ELF-1 (cell line): ENCODE data around the gene TMC4.
"Not testable (repeated sequence)": the region's sequence is repeated elsewhere in the genome, so short reads cannot be mapped to it uniquely, and the experiment has no call there.

Experiments used
- DNase-seq: peaks from one replicate; pipeline ENCODE4 v3.0.0-alpha.2; 2016; ENCODE audit warnings: low read depth, low spot score

The TMC4 gene

DNA sequence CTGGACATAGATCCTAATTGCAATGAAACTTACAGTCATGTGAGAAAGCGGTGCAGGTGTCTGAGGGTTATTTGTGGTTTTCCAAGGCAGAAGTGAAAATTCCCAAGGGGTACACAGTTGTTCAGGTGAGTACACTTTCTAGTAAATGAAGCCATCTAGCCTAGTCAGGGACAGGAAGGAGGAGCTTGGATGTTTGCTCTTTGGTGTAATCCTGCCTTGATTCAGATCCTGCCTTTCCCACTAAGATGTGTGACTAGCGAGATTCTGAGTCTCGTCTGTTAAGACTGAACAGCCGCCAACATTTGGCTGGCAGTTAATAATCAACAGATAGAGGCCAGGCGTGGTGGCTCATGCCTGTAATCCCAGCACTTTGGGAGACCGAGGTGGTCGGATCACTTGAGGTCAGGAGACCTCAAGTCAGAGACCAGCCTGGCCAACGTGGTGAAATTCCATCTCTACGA is 30.2 kb upstream of the TMC4 start:
- no peak for DNase-seq

DNA sequence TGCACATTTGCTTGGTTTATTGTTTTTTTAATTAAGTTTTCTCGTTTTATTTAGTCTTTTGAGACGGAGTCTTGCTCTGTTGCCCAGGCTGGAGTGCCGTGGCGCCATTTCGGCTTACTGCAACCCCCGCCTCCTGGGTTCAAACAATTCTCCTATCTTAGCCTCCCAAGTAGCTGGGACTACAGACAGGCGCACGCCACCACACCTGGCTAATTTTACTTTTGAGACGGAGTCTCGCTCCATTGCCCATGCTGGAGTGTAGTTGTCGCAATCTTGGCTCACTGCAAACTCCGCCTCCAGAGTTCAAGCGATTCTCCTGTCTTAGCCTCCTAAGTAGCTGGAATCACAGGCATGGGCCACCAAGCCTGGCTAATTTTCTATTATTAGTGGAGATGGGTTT is 29.0 kb upstream of the TMC4 start:
- no peak for DNase-seq

DNA sequence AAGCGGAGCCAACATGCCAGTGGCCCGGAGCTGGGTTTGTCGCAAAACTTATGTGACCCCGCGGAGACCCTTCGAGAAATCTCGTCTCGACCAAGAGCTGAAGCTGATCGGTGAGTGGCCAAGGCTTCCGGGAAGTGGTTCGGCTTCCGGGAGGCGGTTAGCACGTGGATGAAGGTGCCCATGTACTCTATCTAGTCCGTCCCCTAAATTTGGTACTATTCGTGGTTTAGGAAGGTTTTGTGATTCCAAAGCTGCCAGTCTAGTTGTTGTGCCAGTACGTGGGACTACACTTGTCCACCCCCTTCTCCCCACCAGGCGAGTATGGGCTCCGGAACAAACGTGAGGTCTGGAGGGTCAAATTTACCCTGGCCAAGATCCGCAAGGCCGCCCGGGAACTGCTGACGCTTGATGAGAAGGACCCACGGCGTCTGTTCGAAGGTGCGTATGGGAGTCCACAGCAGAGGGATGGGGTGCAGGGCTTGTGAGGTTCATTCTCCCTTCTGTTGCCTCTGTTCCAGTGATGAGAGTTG is 28.3 kb upstream of the TMC4 start:
- no peak for DNase-seq

DNA sequence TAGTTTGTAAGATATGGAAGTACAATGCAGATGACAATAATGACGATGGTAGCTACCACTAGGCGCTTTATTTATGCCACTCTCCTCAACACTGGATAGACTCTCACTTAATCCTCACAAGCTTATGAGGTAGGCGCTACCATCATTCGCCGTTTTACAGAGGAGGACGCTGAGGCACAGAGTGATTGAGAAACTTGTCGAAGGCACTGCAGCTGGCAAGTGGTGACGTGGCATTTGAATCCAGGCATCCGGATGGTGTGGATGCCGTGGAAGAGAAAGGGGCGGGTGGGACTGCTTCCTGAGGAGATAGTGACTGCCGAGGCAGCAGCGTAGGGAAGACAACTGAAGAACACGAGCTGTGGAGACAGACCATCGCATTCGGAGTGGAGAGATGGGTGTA is 26.4 kb upstream of the TMC4 start:
- no peak for DNase-seq

DNA sequence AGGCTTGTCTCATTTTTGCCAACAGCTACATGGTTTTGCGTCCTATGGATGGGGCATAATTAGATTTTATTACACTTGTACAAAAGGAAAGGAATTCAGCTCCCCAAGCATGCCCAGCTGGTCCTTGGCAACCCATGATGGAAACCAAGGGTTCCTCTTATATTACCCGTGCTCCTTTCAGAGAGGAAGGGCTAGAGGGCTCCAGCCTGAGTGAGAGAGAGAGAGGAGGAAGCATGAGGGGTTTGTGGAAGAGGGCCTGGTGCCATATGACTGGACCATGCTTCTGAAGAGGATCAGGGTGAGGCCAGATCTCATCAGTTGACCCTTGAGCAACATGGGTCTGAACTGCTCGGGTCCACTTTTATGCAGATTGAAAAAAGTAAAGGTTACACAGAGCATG is 24.2 kb upstream of the TMC4 start:
- DNase-seq, result no peak

DNA sequence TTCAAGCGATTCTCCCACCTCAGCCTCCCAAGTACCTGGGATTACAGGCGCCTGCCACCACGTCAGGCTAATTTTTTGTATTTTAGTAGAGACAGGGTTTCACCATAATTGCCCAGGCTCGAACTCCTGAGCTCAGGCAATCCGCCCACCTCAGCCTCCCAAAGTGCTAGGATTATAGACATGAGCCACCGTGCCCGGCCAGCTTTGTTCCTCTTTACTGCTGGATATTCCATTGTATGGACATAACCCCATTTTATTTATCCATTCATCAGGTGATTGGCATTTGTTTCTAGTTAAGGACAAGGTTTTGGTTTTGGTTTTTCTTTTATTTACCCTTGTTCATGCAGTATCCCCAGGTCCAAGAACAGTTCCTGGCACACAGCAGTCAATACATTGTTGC is 23.6 kb upstream of the TMC4 start:
- no peak for DNase-seq

DNA sequence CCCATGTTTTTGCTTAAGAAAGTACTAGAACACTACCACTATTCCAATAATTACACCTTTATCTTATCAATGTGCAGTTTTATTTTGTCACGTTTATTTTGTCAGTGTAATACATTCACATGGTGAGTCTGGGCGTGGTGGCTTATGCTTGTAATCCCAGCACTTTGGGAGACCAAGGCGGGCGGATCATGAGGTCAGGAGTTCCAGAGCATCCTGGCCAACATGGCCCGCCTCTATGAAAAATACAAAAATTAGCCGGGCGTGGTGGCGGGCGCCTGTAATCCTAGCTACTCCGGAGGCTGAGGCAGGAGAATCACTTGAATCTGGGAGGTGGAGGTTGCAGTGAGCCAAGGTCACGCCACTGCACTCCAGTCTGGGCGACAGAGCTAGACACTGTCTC is 21.5 kb upstream of the TMC4 start:
- not testable (repeated sequence) for DNase-seq

DNA sequence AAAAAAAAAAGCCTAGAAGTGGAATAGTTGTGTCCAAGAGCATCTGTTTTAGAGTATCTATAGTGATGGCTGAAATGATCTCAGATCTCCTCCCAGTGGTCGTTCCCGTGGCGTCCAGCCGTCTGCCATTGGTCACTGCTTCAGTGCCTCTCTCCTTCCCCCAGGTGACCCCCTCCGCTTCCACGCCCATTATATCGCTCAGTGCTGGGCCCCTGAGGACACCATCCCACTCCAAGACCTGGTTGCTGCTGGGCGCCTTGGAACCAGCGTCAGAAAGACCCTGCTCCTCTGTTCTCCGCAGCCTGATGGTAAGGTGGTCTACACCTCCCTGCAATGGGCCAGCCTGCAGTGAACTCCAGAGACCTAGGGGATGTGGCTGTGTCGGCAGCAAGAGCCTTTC is 20.1 kb upstream of the TMC4 start:
- no peak for DNase-seq

DNA sequence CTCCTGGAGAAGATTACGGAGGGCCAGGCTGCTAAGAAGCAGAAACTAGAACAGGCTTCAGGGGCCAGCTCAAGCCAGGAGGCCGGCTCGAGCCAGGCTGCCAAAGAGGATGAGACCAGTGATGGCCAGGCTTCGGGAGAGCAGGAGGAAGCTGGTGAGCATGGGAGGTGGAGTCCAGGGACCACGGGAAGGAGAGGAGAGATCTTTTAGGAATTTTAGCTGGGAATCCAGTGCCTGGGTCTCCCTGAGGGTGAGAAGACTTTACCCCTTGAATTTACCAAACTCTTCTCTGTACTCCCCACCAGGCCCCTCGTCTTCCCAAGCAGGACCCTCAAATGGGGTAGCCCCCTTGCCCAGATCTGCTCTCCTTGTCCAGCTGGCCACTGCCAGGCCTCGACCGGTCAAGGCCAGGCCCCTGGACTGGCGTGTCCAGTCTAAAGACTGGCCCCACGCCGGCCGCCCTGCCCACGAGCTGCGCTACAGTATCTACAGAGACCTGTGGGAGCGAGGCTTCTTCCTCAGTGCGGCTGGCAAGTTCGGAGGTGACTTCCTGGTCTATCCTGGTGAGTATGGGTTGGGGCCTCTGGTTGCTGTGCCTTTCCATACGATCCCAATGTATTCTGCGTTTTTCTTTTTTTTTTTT is 19.0 kb upstream of the TMC4 start:
- DNase-seq, result no peak

DNA sequence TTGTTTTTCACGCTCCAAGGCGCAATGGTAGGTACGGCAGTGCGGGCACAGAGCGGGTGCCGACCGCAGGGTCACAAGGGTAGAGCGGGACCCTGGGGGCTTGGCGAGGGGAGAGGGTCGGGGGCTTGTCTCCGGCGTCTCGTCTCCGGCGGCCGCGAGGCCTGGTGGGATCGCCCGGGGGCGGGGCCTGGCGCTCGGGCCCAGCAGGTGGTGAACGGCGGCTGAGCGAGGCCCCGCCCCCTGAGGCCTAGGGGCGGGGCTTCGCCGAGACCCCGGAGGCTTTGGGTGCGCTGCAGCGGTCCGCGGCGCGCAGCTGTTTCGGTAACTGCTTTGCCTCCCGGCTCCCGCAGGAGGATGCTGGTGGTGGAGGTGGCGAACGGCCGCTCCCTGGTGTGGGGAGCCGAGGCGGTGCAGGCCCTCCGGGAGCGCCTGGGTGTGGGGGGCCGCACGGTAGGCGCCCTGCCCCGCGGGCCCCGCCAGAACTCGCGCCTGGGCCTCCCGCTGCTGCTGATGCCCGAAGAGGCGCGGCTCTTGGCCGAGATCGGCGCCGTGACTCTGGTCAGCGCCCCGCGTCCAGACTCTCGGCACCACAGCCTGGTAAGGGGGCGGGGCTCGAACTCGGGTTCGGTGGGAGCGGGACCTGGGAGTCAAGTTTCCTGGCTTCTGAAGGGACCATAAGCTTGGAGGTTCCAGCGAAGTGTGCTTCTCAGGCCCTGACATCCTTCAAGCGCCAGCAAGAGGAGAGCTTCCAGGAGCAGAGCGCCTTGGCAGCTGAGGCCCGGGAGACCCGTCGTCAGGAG is 18.3 kb upstream of the TMC4 start, which contains the start of gene TSEN34:
Gene TSEN34, plus strand, starts transcription at position 298 of the 800 bp plus-strand sequence. Its CDS starts 57 bp downstream, at position 355.
- peak; percentile 95 for DNase-seq

DNA sequence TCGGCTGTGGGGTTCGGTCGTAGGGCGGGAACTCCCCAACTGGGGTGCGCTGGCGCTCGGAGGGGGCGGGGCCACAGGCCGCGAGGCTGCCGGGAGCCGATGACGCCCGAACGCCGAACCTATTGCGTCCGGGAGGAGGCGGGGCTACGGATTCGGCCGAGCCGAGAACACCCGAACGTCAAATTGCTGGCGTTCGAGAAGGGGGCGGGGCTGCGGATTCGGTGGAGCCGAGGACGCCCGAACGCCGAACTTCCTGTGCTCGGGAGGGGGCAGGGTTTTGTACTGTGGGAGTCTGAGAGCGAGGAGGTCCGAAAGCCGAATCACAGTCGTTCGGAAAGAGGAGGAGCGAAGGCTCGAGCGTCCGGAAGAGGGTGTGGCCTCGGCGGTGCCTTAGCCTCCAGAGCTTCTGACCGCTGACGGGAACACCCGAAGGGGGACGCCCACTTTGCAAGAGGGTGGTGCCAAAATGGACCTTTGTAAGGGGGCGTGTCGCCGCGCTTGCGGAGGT is 17.6 kb upstream of the TMC4 start:
- peak; percentile 100 for DNase-seq

DNA sequence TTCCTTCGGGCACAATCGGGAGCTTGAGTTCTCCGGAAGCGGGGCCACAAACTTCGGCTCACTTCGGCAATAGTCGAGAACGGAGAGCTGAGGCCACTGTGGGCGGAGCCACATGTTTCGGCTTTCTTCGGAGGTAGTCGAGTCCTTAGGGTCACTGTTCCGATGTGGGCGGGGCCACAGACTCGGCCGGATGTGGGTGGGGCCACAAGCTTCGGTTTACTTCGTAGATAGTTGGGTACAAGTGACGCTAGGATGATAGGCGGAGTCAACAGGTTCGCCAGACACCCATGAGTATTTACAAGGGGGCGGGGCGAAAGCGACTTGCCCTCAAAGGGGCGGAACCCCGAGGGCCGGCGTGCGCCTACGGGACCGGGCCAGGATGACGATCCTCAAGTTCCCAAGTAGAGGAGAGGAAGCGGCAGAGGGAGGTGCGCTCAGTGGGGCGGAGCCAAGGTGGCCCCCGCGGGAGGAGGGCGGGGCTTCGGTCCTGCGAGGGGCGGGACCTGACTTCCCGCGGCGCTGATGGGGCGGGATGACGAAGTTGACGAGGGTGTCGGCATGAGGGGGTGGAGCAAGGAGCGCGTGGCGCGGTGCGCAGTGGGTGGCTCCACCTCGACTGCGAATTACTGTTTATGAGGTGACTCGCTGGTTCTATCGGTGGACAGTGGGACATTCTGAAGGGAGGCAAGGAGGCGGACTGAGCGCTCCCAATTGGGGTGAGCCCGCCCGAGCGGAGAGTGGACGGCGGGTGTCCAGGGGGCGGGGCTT is 17.0 kb upstream of the TMC4 start:
- peak; percentile 100 for DNase-seq

DNA sequence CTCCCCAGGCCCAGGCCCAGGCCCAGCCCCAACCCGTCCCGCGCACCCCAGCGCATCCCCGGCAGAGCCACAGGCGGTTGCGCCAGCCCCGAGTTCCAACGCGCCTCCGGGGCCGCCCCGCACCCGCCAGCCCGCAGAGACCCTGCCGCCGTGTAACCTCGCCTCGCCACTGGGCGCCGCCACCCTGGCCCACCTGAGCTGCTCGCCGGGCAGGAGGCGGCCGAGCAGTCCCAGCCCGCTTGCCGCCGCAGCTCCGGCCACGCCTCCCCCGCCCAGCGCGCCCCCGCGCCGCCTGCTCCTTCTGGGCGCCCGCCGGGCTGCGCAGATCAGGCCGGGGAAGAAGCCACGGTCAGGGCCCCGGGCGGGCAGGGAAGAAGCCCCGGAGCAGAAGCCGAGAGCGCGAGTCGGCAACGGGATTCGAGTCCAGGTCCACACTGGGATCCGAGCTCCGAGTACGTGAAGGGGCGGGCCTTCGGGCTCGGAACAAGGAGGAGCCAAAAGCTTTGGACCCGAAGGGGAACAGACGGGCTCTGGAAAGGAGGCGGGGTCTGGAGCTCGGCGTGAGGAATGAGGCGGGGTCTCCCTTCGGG is 16.3 kb upstream of the TMC4 start, which contains the start of gene MBOAT7:
Gene MBOAT7, minus strand, starts transcription at position 436 of the 590 bp plus-strand sequence. CDS start 1,072 bp downstream, outside the sequence.
- DNase-seq, result no peak

DNA sequence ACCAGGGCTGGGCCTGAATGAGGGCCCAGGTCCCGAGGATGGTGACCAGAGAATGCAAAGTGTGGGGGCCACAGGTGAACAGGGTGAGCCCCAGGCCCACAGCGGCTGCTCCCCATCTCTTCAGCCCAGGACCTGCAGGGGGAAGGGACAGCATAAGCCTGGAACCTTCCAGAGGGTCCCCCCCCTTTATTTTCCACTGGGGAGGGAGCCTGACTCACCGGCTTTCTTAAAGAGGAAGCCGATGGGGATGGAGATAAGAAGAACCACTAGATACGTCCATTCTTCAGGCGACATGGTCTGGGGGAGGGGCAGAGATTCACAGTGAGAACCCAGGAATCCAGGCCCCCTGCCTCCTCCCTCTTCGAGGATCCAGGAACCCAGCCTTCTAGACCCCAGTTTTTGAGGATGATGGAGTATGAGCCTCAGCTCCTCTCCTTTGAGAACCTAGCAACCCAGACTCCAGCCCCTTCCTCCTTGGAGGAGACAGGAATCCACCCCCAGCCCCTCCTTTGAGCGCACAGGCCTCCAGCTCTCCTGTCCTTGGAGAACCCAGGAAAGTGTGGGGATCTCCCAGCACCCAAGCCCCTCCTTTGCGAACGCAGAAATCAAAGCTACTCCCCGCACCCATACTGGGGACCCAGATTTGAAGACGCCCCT is 15.4 kb upstream of the TMC4 start:
- DNase-seq, result no peak

DNA sequence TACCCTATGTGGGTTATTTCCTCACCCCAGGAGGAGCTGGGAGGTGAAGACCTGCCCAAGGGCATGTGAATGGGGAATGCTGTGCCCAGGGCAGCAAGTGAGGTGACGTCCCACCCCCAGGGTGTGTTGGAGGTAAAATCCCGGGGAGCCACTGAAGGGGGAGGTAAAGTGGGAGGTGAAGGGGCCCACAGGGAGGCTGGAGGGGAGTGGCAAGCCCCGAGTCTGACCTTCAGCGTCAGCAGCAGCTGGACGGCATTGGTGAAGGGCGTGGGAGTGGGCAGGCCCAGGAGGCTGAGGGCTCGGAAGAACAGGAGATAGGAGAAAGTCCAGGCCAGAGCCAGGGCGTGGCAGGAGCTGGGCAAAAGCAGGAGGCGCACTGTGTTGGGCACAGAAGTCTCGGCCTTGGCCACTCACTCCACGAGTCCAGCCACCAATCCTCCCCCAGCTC is 14.0 kb upstream of the TMC4 start:
- no peak for DNase-seq

DNA sequence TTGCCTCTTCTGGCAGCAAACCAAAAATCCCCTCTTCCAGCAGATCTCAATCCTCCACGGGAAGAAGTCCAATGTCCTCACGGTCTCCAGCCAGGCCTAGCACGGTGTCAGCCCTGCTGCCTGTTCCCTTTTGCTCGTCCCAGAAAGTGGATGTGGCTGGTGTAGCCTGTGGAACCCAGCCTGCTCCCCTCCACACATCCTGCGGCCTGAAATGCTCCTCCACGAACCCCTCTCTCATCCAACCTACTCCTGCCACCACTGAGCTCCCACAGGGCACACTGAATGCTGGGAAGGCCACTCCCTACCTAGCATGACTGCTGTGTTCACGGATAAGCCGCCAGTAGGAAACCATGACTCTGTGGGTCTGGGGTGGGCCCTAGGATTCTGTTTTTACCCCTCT is 13.4 kb upstream of the TMC4 start:
- DNase-seq, result no peak

DNA sequence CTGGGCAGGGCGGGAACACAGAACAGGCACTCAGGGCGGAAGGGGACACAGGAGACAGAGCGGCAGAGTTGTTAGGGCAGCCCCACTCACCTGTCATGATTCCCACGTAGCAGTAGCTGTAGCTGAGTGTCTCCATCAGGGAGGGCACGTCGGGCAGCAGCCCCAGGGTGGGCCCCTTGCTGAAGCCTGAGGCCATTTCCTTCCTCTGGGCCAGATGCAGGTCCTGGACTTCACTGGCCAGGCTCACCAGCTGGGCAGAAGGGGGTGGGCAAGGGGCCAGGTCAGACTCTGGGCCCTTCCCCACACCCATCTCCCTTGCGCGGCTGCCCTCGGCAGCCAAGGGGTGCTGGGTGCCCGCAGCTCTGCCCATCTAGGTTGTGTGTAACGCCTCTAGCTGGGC is 10.5 kb upstream of the TMC4 start:
- DNase-seq, result no peak

DNA sequence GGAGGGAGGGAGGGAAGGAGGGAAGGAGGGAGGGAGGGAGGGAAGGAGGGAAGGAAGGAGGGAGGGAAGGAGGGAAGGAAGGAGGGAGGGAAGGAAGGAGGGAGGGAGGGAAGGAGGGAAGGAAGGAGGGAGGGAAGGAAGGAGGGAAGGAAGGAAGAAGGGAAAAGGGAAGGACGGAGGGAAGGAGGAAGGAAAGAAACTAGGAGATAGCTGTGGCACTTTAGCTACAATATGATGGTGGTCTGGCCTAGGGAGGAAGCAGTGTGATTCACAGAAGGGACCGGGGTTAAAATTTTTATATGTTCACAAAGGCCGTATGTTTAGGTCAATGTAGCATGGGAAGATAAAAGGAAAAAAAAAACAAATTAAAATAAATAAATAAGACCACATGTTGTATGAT is 8.9 kb upstream of the TMC4 start:
- not testable (repeated sequence) for DNase-seq

DNA sequence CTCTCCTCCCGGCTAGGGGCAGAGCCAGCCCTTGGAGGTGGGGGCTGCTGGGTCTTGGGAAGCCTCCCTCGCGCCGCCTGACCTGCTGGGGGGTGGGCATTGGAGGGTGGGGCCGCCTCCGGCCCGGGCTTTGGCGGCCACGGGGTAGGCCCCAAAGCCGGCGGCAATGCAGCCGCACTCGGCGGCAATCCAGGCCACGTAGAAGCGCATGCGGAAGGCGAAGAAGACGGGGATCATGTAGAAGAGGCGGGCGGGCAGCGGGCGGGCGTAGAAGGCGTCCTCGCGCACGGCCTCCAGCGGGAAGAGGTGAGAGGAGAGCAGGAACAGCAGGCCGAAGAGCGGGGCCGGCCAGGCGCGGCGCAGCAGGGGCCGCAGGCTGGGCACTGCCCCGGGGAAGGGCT is 7.7 kb upstream of the TMC4 start:
- DNase-seq, result no peak

DNA sequence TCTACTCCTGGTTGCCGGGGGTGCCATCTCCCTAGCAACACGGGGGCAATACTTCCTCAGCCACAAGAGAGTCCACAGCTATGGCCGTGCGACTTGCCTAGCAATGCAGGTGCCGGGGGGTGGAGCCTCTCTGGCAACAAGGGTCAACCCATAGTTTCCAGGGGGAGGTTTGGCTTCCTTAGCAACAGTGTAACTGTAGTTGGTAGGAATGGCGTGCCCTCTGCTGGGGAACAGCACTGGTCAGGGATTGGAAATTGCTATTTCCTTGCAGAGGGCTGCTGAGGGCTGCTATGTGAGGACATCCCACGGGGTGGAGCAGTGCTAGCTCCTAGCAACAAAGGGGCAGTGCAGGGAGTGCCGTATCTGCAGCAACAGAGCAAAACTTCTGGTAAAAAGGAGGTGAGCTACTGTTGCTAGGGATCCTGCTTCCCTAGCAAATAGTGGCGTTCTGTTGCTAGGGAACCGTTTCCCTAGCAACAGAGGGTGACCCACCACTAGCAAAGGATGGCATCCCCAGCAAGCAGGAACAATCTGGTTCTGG is 7.0 kb upstream of the TMC4 start:
- peak; percentile 98 for DNase-seq
